HCT116 (cell line): Measurements from ENCODE around the gene NTNG2. TPM values are rescaled to one million over a fixed set of nuclear protein-coding genes. Genes with fewer than 3 reads are reported as not detected.

Experiments used
- ATAC-seq: fragments of 200-7000 bp; cut with Tn5 transposase; 2 replicates; pipeline ENCODE4 v1.9.1; 2020; ENCODE audit warnings: mild to moderate bottlenecking, moderate library complexity
- BruUV-seq: library from RNA; stranded (reverse); fragments of 400-500 nt; replicated peaks from 2 replicates; lab custom pipeline; 2021; lab: Mats Ljungman, UMichigan
- CTCF ChIA-PET: fragments of 300-600 bp; sonication (Branson Sonifier 250); formaldehyde crosslinking; loops from one replicate; lab custom pipeline; 2021; ENCODE audit warnings: antibody characterized with exemption; lab: Charles Lee
- POLR2A ChIA-PET: fragments of 300-600, 350-600 bp; sonication (Branson Sonifier 250); formaldehyde crosslinking; loops from one replicate; lab custom pipeline; 2021; ENCODE audit warnings: antibody characterized with exemption; lab: Charles Lee
- RAD21 ChIA-PET, 2 experiments: fragments of 300-600 bp; sonication (Branson Sonifier 250); formaldehyde crosslinking; loops; one replicate each; lab custom pipeline; 2023; ENCODE audit warnings: low total read pairs in 2 of 2; ENCODE audit not compliant: uncharacterized antibody in 2 of 2, unreplicated experiment in 2 of 2, low non-redundant PET in 1 of 2; lab: Charles Lee
- DNase-seq: peaks from one replicate; pipeline ENCODE4 v3.0.0-alpha.2; 2010; ENCODE audit warnings: low read depth, low spot score
- H2AFZ ChIP-seq: fragments of 200-600 bp; shearing (Covaris generic), sonication (generic); 2 replicates; pipeline ENCODE4 v1.6.1; 2017; ENCODE audit warnings: low read depth, mixed run types, mixed read lengths, antibody characterized with exemption, low read length; ENCODE audit not compliant: poor library complexity, severe bottlenecking
- H3K27ac ChIP-seq: 2 replicates; pipeline ENCODE4 v1.5.1; 2012; ENCODE audit warnings: low read depth, low read length
- H3K27me3 ChIP-seq: fragments of 200-600 bp; sonication (generic); 2 replicates; pipeline ENCODE4 v1.6.1; 2016; ENCODE audit warnings: mixed run types, low read length, mixed read lengths; ENCODE audit not compliant: insufficient read depth
- H3K36me3 ChIP-seq, 2 experiments: fragments of 200-500 bp in 1 of 2; fragments of 200-600 bp in 1 of 2; sonication (Bioruptor generic) in 1 of 2; sonication (generic) in 1 of 2; 2 replicates each; pipeline versions ENCODE4 v1.5.1 to v1.6.1; 2014 to 2016; ENCODE audit warnings: low read length in 2 of 2, inconsistent platforms in 1 of 2, mixed read lengths in 1 of 2, mixed run types in 1 of 2; ENCODE audit not compliant: insufficient read depth in 2 of 2, control insufficient read depth in 1 of 2
- H3K4me1 ChIP-seq, 2 experiments: fragments of 200-600 bp in 1 of 2; sonication (generic) in 1 of 2; 2 replicates each; pipeline versions ENCODE4 v1.5.1 to v1.6.1; 2012 to 2017; ENCODE audit warnings: low read length in 2 of 2, inconsistent platforms in 1 of 2, mild to moderate bottlenecking in 1 of 2, mixed read lengths in 1 of 2, mixed run types in 1 of 2, moderate library complexity in 1 of 2; ENCODE audit not compliant: insufficient read depth in 2 of 2, control insufficient read depth in 1 of 2
- H3K4me2 ChIP-seq: fragments of 200-600 bp; sonication (generic); 2 replicates; pipeline ENCODE4 v1.6.1; 2017; ENCODE audit warnings: mixed run types, low read length, mixed read lengths
- H3K4me3 ChIP-seq, 2 experiments: fragments of 200-600 bp in 1 of 2; sonication (generic) in 1 of 2; replicated peaks in 1 of 2; 2 replicates each; pipeline ENCODE4 v1.5.1; 2011 to 2016; ENCODE audit warnings: low read length in 2 of 2, control low read depth in 1 of 2, low read depth in 1 of 2, mild to moderate bottlenecking in 1 of 2, mixed read lengths in 1 of 2, mixed run types in 1 of 2
- H3K79me2 ChIP-seq: fragments of 200-600 bp; sonication (generic); 2 replicates; pipeline ENCODE4 v1.6.1; 2017; ENCODE audit warnings: mild to moderate bottlenecking, mixed run types, low read length, moderate library complexity, mixed read lengths; ENCODE audit not compliant: insufficient read depth
- H3K9ac ChIP-seq: fragments of 200-600 bp; sonication (generic); 2 replicates; pipeline ENCODE4 v1.6.1; 2016; ENCODE audit warnings: low read length, mixed read lengths
- H3K9me2 ChIP-seq: fragments of 200-600 bp; sonication (generic), shearing (Covaris generic); 2 replicates; pipeline ENCODE4 v1.6.1; 2017; ENCODE audit warnings: mixed run types, mild to moderate bottlenecking, moderate library complexity; ENCODE audit not compliant: insufficient read depth
- H3K9me3 ChIP-seq, 2 experiments: fragments of 200-500 bp in 1 of 2; fragments of 200-600 bp in 1 of 2; sonication (Bioruptor generic) in 1 of 2; sonication (generic) in 1 of 2; 2 replicates each; pipeline ENCODE4 v1.6.1; 2014 to 2017; ENCODE audit warnings: low read length in 2 of 2, mixed read lengths in 2 of 2, inconsistent platforms in 1 of 2, low read depth in 1 of 2, mild to moderate bottlenecking in 1 of 2, mixed run types in 1 of 2, moderate library complexity in 1 of 2; ENCODE audit not compliant: control insufficient read depth in 1 of 2, insufficient read depth in 1 of 2
- H4K20me1 ChIP-seq: fragments of 200-600 bp; sonication (generic), shearing (Covaris generic); 2 replicates; pipeline ENCODE4 v1.6.1; 2017; ENCODE audit warnings: mixed run types, mild to moderate bottlenecking, moderate library complexity; ENCODE audit not compliant: insufficient read depth
- CEBPB ChIP-seq: IDR thresholded peaks from 2 replicates; pipeline ENCODE4 v1.6.1; 2012; ENCODE audit warnings: low read depth
- EGR1 ChIP-seq: IDR thresholded peaks from 2 replicates; pipeline ENCODE4 v1.6.1; 2012; ENCODE audit warnings: low read depth
- ELF1 ChIP-seq: IDR thresholded peaks from 2 replicates; pipeline ENCODE4 v1.6.1; 2012; ENCODE audit warnings: low read depth, borderline replicate concordance
- EZH2phosphoT487 ChIP-seq: fragments of 200-600 bp; IDR thresholded peaks from 2 replicates; pipeline ENCODE4 v1.6.1; 2018; ENCODE audit warnings: antibody characterized with exemption, borderline replicate concordance
- FOSL1 ChIP-seq: IDR thresholded peaks from 2 replicates; pipeline ENCODE4 v1.6.1; 2012; ENCODE audit warnings: low read depth
- JUND ChIP-seq: IDR thresholded peaks from 2 replicates; pipeline ENCODE4 v1.6.1; 2012
- POLR2A ChIP-seq: IDR thresholded peaks from 2 replicates; pipeline ENCODE4 v1.7.0; 2011; ENCODE audit warnings: borderline replicate concordance; ENCODE audit not compliant: insufficient read depth, insufficient read length; ENCODE audit errors: extremely low read depth
- POLR2AphosphoS5 ChIP-seq: IDR thresholded peaks from 2 replicates; pipeline ENCODE4 v1.6.1; 2011; ENCODE audit warnings: mild to moderate bottlenecking, low read depth, low read length, moderate library complexity
- SIN3A ChIP-seq: IDR thresholded peaks from 2 replicates; pipeline ENCODE4 v1.6.1; 2012; ENCODE audit warnings: low read depth
- SP1 ChIP-seq: IDR thresholded peaks from 2 replicates; pipeline ENCODE4 v1.6.1; 2012; ENCODE audit warnings: low read depth
- SRF ChIP-seq: IDR thresholded peaks from 2 replicates; pipeline ENCODE4 v1.6.1; 2012; ENCODE audit warnings: low read depth
- TCF7L2 ChIP-seq: IDR thresholded peaks from 2 replicates; pipeline ENCODE4 v1.7.0; 2011; ENCODE audit warnings: borderline replicate concordance, inconsistent platforms; ENCODE audit not compliant: insufficient read depth, insufficient read length; ENCODE audit errors: extremely low read depth
- YY1 ChIP-seq: IDR thresholded peaks from 2 replicates; pipeline ENCODE4 v1.6.1; 2011; ENCODE audit warnings: low read length, low read depth, moderate library complexity, mild to moderate bottlenecking; ENCODE audit not compliant: insufficient replicate concordance; ENCODE audit errors: extremely low read depth
- ZFX ChIP-seq: fragments of 450-650 bp; IDR thresholded peaks from 2 replicates; pipeline ENCODE4 v1.6.1; 2017
- intact Hi-C: fragments of 100-400 bp; cut with micrococcal nuclease; formaldehyde crosslinking; loops from 2 replicates; pipeline ENCODE4 v1.10.0; 2022
- total RNA-seq: library from RNA; stranded (reverse); gene quantifications from one replicate; pipeline ENCODE4 v1.2.1, GENCODE V29; 2021; ENCODE audit not compliant: unreplicated experiment
- TF ChIP-seq, protein P1 (sequence below), 3 experiments: fragments of 200-600 bp in 1 of 3; sonication (generic) in 1 of 3; IDR thresholded peaks in 2 of 3; conservative IDR thresholded peaks in 1 of 3; 2 replicates each; pipeline ENCODE4 v1.5.1; 2012 to 2017; ENCODE audit warnings: low read depth in 2 of 3, low read length in 2 of 3, antibody characterized with exemption in 1 of 3, borderline replicate concordance in 1 of 3, control low read depth in 1 of 3, mild to moderate bottlenecking in 1 of 3, mixed read lengths in 1 of 3, mixed run types in 1 of 3, moderate library complexity in 1 of 3; ENCODE audit not compliant: insufficient read depth in 1 of 3
- TF ChIP-seq, protein P2 (sequence below): IDR thresholded peaks from 2 replicates; pipeline ENCODE4 v1.6.1; 2011; ENCODE audit warnings: mild to moderate bottlenecking, low read length, moderate library complexity; ENCODE audit not compliant: insufficient replicate concordance; ENCODE audit errors: extremely low read depth
- TF ChIP-seq, protein P3 (sequence below): IDR thresholded peaks from 2 replicates; pipeline ENCODE4 v1.6.1; 2012; ENCODE audit warnings: low read depth
- TF ChIP-seq, protein P4 (sequence below): IDR thresholded peaks from 2 replicates; pipeline ENCODE4 v1.6.1; 2012

Gene NTNG2
- total RNA-seq, 1 experiment from 2014 or later: 2.5 TPM

DNA sequence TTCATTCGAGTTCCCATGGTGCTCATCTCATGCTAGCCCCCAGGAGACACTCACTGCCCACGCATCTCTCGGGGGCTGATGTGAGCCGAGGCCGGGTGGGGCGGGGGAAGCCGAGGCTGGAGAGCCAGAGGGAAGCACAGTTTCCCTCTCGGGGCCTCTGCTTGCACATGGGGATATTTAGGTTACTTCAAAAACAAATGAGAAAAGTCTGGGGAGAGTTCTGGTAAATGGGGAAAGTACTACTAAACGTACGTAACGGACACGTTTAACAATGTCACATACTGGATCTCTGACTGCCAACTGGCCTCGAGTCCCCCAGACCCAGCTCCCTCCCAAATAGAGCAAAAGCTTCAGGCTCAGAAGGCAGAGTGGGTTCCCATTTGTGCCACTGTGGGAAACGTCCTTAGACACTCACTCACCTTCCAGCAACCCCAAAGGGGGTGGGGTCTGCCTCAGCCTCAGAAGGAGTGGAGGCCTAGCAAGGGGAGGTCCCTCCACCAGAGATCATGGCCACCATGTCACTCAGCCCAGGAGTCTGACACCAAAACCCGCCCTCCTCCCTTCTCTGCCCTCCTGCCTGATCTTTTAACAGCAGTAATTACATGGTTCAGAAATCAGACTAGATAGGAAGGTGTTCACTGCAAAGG is 33.8 kb upstream of the NTNG2 start:
- H2AFZ ChIP-seq: no peak overlapping the region
- DNase-seq (no peak), ATAC-seq (no peak)
- no peaks in the 10 kb centered on the region for H3K9me3 ChIP-seq
- CTCF ChIA-PET: no interaction called here
- H3K9ac ChIP-seq: no peak overlapping the region
- no peaks in the 10 kb centered on the region for H3K9me2 ChIP-seq
- TF ChIP-seq, protein P1, sequence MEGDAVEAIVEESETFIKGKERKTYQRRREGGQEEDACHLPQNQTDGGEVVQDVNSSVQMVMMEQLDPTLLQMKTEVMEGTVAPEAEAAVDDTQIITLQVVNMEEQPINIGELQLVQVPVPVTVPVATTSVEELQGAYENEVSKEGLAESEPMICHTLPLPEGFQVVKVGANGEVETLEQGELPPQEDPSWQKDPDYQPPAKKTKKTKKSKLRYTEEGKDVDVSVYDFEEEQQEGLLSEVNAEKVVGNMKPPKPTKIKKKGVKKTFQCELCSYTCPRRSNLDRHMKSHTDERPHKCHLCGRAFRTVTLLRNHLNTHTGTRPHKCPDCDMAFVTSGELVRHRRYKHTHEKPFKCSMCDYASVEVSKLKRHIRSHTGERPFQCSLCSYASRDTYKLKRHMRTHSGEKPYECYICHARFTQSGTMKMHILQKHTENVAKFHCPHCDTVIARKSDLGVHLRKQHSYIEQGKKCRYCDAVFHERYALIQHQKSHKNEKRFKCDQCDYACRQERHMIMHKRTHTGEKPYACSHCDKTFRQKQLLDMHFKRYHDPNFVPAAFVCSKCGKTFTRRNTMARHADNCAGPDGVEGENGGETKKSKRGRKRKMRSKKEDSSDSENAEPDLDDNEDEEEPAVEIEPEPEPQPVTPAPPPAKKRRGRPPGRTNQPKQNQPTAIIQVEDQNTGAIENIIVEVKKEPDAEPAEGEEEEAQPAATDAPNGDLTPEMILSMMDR (IDR thresholded peaks at IDR 0.05 in 2 of 3, conservative IDR thresholded peaks at IDR 0.05 in 1 of 3; ENCODE audit: borderline replicate concordance in 1 of 3, insufficient read depth in 1 of 3, low read depth in 2 of 3, low read length in 2 of 3): no peak
- TF ChIP-seq EGR1 (no peak), POLR2AphosphoS5 (no peak), ELF1 (no peak), SIN3A (no peak), ZFX (no peak), FOSL1 (no peak), EZH2phosphoT487 (no peak), POLR2A (no peak), SP1 (no peak), CEBPB (no peak), SRF (no peak), YY1 (no peak), TCF7L2 (no peak), JUND (no peak)
- TF ChIP-seq, protein P2, sequence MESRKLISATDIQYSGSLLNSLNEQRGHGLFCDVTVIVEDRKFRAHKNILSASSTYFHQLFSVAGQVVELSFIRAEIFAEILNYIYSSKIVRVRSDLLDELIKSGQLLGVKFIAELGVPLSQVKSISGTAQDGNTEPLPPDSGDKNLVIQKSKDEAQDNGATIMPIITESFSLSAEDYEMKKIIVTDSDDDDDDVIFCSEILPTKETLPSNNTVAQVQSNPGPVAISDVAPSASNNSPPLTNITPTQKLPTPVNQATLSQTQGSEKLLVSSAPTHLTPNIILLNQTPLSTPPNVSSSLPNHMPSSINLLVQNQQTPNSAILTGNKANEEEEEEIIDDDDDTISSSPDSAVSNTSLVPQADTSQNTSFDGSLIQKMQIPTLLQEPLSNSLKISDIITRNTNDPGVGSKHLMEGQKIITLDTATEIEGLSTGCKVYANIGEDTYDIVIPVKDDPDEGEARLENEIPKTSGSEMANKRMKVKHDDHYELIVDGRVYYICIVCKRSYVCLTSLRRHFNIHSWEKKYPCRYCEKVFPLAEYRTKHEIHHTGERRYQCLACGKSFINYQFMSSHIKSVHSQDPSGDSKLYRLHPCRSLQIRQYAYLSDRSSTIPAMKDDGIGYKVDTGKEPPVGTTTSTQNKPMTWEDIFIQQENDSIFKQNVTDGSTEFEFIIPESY: no peak
- TF ChIP-seq, protein P3, sequence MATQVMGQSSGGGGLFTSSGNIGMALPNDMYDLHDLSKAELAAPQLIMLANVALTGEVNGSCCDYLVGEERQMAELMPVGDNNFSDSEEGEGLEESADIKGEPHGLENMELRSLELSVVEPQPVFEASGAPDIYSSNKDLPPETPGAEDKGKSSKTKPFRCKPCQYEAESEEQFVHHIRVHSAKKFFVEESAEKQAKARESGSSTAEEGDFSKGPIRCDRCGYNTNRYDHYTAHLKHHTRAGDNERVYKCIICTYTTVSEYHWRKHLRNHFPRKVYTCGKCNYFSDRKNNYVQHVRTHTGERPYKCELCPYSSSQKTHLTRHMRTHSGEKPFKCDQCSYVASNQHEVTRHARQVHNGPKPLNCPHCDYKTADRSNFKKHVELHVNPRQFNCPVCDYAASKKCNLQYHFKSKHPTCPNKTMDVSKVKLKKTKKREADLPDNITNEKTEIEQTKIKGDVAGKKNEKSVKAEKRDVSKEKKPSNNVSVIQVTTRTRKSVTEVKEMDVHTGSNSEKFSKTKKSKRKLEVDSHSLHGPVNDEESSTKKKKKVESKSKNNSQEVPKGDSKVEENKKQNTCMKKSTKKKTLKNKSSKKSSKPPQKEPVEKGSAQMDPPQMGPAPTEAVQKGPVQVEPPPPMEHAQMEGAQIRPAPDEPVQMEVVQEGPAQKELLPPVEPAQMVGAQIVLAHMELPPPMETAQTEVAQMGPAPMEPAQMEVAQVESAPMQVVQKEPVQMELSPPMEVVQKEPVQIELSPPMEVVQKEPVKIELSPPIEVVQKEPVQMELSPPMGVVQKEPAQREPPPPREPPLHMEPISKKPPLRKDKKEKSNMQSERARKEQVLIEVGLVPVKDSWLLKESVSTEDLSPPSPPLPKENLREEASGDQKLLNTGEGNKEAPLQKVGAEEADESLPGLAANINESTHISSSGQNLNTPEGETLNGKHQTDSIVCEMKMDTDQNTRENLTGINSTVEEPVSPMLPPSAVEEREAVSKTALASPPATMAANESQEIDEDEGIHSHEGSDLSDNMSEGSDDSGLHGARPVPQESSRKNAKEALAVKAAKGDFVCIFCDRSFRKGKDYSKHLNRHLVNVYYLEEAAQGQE: no peak
- TF ChIP-seq, protein P4, sequence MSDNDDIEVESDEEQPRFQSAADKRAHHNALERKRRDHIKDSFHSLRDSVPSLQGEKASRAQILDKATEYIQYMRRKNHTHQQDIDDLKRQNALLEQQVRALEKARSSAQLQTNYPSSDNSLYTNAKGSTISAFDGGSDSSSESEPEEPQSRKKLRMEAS: no peak
- no peaks in the 10 kb centered on the region for H3K79me2 ChIP-seq
- peaks cover 35% of the 10 kb centered on the region for H3K27me3 ChIP-seq
- BruUV-seq: no TSS peak
- intact Hi-C loops: no loop called here
- no peaks in the 10 kb centered on the region for H4K20me1 ChIP-seq
- no peaks in the 10 kb centered on the region for H3K4me1 ChIP-seq
- H3K4me3 ChIP-seq: no peak overlapping the region
- RAD21 ChIA-PET: no interaction called here
- POLR2A ChIA-PET: no interaction called here
- no peaks in the 10 kb centered on the region for H3K36me3 ChIP-seq
- no peak overlapping the region for H3K4me2 ChIP-seq
- H3K27ac ChIP-seq: no peak overlapping the region
